Endometrial microvascular endothelial cells (primary cell): ENCODE data around the gene SETMAR. TPM values are rescaled to one million over a fixed set of nuclear protein-coding genes. Genes with fewer than 3 reads are reported as not detected.
"Not testable (repeated sequence)": the region's sequence is repeated elsewhere in the genome, so short reads cannot be mapped to it uniquely, and the experiment has no call there.

Experiments used
- in situ Hi-C: cut with HindIII; loops from 2 replicates; pipeline ENCODE4 v1.10.0; 2017; ENCODE audit warnings: low sequenced_read_pairs, low pct_unique_long_range_greater_than_20kb; ENCODE audit errors: inconsistent ontology term
- total RNA-seq: library from RNA; depleted of rRNA; stranded (reverse); fragments of >200 nt; gene quantifications from one replicate; pipeline ENCODE4 v1.2.3, GENCODE V29; 2015; ENCODE audit errors: inconsistent ontology term

SETMAR gene
- total RNA-seq, 1 donor from 2014 or later, result 25.7 TPM

GRCh38 chr3:4310971-4311370 is 7.8 kb downstream of the SETMAR start:
- in situ Hi-C loops, result no loop called here

- in situ Hi-C loops, result no loop called here
These were observed 8.3 kb downstream of the SETMAR start for GRCh38 chr3:4311496-4311895.

- in situ Hi-C loops, result no loop called here
These were observed 10.6 kb downstream of the SETMAR start for GRCh38 chr3:4313606-4314293.

GRCh38 chr3:4314688-4315087 is 11.5 kb downstream of the SETMAR start:
- in situ Hi-C loops, result no loop called here

DNA sequence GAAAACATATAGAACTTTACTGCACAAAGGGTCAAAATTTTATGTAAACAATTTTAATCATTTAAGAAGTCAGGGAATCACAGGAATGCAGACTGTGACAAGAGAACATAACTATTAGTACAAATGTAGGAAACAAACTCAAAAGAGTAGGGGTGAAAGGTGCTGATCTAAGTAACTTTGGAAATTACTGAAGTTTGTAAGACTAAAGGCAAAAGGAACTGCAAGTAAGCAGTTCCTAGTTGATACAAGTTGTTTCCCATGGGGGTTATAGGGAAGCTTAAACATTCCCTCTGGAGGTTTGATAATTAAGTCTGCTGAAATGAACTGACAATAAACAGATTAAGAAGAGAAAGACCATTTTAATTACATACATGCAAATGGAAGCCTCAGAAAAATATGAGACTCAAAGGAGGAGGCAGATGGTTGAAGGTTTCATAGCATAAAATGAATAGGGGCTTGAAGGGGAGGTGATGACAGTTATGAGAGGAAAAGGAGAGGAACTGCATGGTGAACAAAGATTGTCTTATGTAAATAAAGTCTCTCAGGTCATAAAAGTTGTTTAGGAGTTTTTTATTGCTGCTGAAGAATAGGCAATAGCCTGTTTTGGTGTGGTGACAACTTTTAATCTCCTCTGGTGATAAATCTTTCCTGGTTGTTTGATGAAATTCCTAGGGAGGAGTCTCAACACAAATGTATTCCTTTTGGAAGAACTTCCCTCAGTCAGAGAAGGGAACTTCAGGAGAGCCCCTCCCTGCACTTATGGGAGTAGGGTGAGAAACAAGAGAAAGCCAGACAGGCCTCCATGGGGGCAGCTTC is 17.1 kb downstream of the SETMAR start:
- in situ Hi-C loops, result no loop called here

GRCh38 chr3:4321732-4322131 is 18.6 kb downstream of the SETMAR start:
- in situ Hi-C loops, result no loop called here

DNA sequence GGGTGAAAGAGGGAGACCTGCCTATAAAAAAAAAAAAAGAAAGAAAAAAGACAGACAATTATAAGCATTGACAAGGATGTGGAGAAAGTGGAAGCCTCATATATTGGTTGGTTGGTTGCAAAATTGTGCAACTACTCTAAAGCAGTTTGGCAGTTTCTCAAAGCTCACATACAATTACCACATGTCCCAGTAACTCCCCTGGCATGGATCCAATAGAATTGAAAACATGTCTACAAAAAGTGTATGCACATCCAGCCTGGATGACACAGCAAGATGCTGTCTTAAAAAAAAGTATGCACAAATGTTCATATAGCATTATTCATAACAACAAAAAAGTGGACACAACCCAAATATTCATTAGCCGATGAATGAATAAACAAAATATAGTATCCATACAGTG is 19.5 kb downstream of the SETMAR start:
- in situ Hi-C loops, result no loop called here

DNA sequence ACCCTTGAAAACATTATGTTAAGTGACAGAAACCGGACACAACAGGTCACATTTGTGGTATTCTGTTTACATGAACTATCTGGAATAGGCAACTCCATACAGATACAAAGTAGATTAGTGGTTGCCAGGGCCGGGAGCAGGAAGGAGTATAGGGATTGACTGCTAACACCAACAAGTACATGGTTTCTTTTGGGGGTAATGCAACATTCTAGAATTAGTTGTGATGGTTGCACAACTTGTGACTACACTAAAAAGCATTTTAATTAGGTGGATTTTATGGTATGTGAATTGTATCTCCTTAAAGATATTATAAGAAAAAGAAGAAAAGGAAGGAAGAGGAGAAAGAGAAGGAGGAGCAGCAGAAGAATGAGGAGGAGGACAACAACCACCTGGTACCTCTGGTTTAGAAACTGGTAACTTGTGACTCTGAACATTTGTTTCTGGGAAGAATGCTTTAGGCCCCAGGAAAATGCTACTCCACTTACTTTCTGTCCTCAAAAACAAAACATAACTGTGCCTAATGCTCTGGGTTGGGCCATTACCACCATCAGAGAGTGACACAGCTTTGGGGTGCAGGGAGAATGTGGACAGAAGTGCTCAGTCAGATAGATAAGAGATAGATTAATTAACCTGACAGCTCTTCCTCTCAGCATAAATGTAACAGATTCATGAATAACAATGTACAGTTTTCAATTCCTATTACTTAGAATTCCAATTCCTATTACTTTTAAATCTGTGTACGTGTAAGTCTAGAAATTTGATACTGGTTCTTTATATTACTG is 20.3 kb downstream of the SETMAR start:
- in situ Hi-C loops, result no loop called here

- in situ Hi-C loops, result no loop called here
These were observed 23.7 kb downstream of the SETMAR start for GRCh38 chr3:4326868-4327267.

- in situ Hi-C loops, result not testable (repeated sequence)
These were observed 26.6 kb downstream of the SETMAR start for GRCh38 chr3:4329806-4330205.

DNA sequence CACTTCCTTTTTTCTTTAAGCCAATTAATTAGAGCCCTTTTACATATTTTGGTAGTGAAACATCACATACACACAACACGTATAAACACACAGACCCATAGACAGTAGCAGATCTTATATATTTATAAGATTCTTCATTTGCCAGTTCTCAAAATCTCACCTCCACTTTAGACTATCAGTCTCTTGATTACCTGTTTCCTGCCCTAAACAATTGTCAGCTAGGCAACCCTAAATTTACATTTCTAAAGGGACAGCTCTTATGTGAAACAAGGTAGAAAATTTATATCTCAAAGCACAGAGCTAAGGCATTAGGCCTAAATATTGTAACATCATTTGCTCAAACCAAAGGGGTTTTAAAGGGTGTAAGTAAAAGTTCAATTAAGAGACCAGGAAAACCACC is 28.9 kb downstream of the SETMAR start:
- in situ Hi-C loops, result no loop called here

DNA sequence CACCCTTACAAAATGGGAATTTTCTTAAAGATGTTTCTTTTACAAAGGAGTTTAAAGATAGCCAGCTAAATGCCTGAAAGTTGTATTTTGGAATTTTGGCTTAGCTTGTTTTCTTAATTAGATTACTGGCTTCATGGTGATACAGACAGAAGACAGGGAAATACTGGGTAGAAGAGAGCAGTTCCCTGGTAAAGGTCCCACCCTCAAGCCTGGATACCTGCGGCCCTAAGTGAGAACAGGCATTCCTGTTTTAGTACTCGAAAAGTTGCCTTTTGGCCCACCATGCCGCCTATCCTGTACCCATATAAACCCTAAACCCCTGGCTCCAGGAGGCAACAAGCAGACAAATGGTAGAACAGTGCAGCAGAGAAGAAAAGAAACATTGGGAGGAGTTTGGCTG is 29.4 kb downstream of the SETMAR start:
- in situ Hi-C loops, result no loop called here

DNA sequence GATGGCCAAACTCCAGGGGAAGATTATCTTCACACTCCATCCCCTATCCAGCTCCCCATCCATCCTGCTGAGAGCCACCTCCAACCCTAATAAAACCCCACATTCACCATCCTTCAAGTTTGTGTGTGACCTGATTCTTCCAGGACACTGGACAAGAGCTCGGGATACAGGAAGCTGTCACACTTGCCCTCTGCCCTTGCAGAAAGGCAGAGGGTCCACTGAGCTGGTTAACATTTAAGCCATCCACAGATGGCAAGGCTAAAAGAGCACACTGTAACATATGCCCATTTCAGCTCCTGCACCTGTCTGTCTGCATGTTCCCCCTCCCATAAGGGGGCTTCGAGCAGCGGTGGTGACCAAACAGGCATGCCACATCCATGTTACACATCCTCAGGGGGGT is 29.8 kb downstream of the SETMAR start:
- in situ Hi-C loops, result no loop called here

GRCh38 chr3:4334548-4334947 is 31.4 kb downstream of the SETMAR start:
- in situ Hi-C loops, result no loop called here

DNA sequence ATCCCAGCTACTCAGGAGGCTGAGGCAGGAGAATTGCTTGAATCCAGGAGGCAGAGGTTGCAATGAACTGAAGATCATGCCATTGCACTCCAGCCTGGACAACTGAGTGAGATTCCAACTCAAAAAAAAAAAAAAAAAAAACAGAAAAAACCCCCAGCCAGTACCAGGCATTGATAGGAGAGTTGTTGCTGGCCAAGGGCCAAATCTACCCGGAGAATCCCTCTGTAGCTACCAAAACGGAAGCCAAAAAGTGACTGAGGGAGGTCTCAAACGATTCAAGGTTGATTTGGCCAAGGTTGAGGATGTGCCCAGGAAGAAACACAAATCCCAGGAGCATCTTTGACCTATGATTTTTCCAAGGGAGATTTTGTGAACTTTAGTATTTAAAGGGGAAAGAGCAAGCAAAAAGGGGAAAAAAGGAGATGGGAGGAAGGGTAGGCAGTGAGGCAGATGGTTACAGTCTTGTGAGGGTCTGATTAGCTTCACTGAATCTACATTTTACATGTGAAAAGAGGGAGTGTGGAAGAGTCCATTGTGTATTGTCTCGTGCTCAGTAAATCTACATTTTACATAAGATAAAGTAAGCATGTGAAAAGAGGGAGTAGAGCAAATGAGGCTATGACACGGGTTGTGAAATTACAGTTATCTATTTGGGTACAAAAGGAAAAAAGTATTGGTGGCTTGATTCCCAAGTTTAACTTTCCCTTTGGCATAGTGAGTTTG is 32.8 kb downstream of the SETMAR start:
- in situ Hi-C loops, result no loop called here

DNA sequence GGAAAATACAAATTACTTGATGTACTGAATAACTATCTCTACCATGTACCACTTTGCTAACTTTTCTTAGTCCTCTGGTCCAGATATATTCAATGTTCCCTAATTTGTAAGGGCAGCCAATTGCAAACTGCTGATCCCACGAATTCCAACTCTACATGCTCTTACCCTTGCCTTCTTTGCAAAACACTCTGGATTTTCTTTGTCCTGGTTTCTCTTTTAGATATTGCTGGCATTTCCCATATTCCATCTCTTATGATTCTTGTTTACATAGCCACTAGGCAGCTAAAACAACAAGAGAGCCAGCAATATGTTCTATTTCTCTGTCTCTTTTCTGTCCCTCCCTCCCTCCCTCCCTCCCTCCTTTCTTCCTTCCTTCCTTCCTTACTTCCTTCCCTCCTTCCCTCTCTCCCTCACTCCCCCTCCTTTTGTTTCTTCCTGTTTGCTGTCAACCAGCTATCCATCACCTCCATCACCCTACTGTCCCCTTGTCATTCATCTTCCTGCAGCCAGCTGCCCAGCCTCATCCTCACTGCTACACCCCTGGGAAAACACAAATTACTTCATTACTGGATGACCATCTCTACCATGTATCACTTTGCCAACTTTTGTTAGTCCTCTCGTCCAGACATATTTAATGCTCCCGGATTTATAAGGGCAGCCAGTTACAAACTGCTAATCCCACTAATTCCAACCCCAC is 33.8 kb downstream of the SETMAR start:
- in situ Hi-C loops, result no loop called here

DNA sequence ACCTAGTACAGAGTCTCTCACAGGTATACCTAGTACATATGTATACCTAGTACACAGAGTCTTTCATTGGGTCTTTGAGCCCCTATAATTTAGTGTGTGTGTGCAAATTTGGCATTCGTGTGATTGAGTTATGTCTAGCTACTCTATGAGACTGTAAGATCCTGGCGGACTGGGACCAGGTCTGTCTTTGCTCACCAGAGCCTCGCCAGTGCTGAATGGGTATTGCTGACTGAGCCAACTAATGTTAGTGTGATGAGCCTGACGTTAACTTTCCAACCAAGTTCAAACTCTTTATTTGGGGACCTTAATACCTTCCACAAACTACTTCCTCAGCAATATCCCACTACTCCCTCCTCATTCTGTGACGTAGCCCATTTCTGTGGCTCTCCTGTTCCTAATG is 35.6 kb downstream of the SETMAR start:
- in situ Hi-C loops, result no loop called here

GRCh38 chr3:4340077-4340410 is 36.9 kb downstream of the SETMAR start:
- in situ Hi-C loops, result no loop called here
